Endothelial cell of umbilical vein (primary cell): ENCODE data around the gene DUSP8. TPM values are rescaled to one million over a fixed set of nuclear protein-coding genes. Genes with fewer than 3 reads are reported as not detected.

Experiments
- BruUV-seq: library from RNA; stranded (reverse); fragments of 400-500 nt; replicated peaks from 2 replicates; lab custom pipeline; 2021; lab: Mats Ljungman, UMichigan
- CTCF ChIA-PET: fragments of 300-600, 350-600 bp; sonication (Branson Sonifier 250); formaldehyde crosslinking; loops from one replicate; lab custom pipeline; 2021; ENCODE audit warnings: antibody characterized with exemption, inconsistent platforms; lab: Charles Lee
- POLR2A ChIA-PET: fragments of 300-600, 350-600 bp; sonication (Branson Sonifier 250); formaldehyde crosslinking; loops from one replicate; lab custom pipeline; 2021; ENCODE audit warnings: antibody characterized with exemption, inconsistent platforms; lab: Charles Lee
- DNase-seq: peaks from one replicate; pipeline ENCODE4 v3.0.0-alpha.2; 2011; ENCODE audit warnings: low read depth, low spot score
- FAIRE-seq: peaks from 2 replicates; lab custom pipeline; 2011; peaks lifted over from hg19 to GRCh38; lab: Jason Lieb, UNC
- H2AFZ ChIP-seq: 2 replicates; pipeline ENCODE4 v1.6.0; 2012; ENCODE audit warnings: low read depth, low read length, control low read depth, inconsistent platforms
- H3K27ac ChIP-seq: 2 replicates; pipeline ENCODE4 v1.5.1; 2011; ENCODE audit warnings: low read depth, mild to moderate bottlenecking, control low read depth, low read length, moderate library complexity; ENCODE audit not compliant: insufficient read depth
- H3K27me3 ChIP-seq, 2 experiments: 2 replicates each; pipeline versions ENCODE4 v1.6.0 to v1.6.1; 2011; ENCODE audit warnings: low read length in 2 of 2, mixed read lengths in 1 of 2; ENCODE audit not compliant: control insufficient read depth in 2 of 2, insufficient read depth in 2 of 2
- H3K36me3 ChIP-seq, 2 experiments: 2 replicates in 1 of 2; 3 replicates in 1 of 2; pipeline ENCODE4 v1.5.1; 2011; ENCODE audit warnings: low read length in 2 of 2, mild to moderate bottlenecking in 1 of 2, moderate library complexity in 1 of 2; ENCODE audit not compliant: control insufficient read depth in 2 of 2, insufficient read depth in 2 of 2; ENCODE audit errors: extremely low read depth in 1 of 2
- H3K4me1 ChIP-seq: 3 replicates; pipeline ENCODE4 v1.5.1; 2011; ENCODE audit warnings: mild to moderate bottlenecking, low read length; ENCODE audit not compliant: control insufficient read depth, insufficient read depth; ENCODE audit errors: extremely low read depth
- H3K4me2 ChIP-seq: 2 replicates; pipeline ENCODE4 v1.6.1; 2011; ENCODE audit warnings: low read length, control low read depth, mixed read lengths; ENCODE audit not compliant: insufficient read depth
- H3K4me3 ChIP-seq, 3 experiments: fragments of 200-600 bp in 1 of 3; sonication (generic), shearing (Covaris generic) in 1 of 3; replicated peaks in 1 of 3; 2 replicates each; pipeline ENCODE4 v1.5.1; 2011 to 2016; ENCODE audit warnings: control low read depth in 3 of 3, low read length in 3 of 3, mild to moderate bottlenecking in 2 of 3, inconsistent platforms in 1 of 3, low read depth in 1 of 3, moderate library complexity in 1 of 3; ENCODE audit not compliant: insufficient read depth in 1 of 3
- H3K79me2 ChIP-seq: 2 replicates; pipeline ENCODE4 v1.6.0; 2012; ENCODE audit warnings: low read length, inconsistent platforms; ENCODE audit not compliant: control insufficient read depth, insufficient read depth
- H3K9ac ChIP-seq: replicated peaks from 2 replicates; pipeline ENCODE3; 2011; ENCODE audit warnings: low read length, control low read depth; ENCODE audit not compliant: insufficient read depth; ENCODE audit errors: extremely low read depth
- H3K9me1 ChIP-seq: replicated peaks from 3 replicates; pipeline ENCODE4 v1.6.0; 2011; ENCODE audit warnings: mild to moderate bottlenecking, low read length; ENCODE audit not compliant: control insufficient read depth, insufficient read depth; ENCODE audit errors: extremely low read depth
- H3K9me3 ChIP-seq: replicated peaks from 2 replicates; pipeline ENCODE4 v1.5.1; 2012; ENCODE audit warnings: low read length, inconsistent platforms; ENCODE audit not compliant: control insufficient read depth, insufficient read depth
- H4K20me1 ChIP-seq: replicated peaks from 2 replicates; pipeline ENCODE3; 2011; ENCODE audit warnings: mild to moderate bottlenecking, low read length; ENCODE audit not compliant: control insufficient read depth, insufficient read depth; ENCODE audit errors: extremely low read depth
- EZH2 ChIP-seq: IDR thresholded peaks from 2 replicates; pipeline ENCODE4 v1.6.1; 2012; ENCODE audit warnings: borderline replicate concordance, low read depth, mild to moderate bottlenecking, moderate library complexity, low read length, inconsistent platforms; ENCODE audit not compliant: severe bottlenecking
- FOS ChIP-seq: IDR thresholded peaks from 2 replicates; pipeline ENCODE4 v1.6.1; 2011; ENCODE audit warnings: mild to moderate bottlenecking, low read length, moderate library complexity, borderline replicate concordance; ENCODE audit not compliant: insufficient read depth
- GATA2 ChIP-seq: IDR thresholded peaks from 2 replicates; pipeline ENCODE4 v1.7.0; 2011; ENCODE audit warnings: low read depth, mild to moderate bottlenecking, moderate library complexity, mixed read lengths, low read length; ENCODE audit not compliant: insufficient read length, insufficient read depth
- JUN ChIP-seq: IDR thresholded peaks from 2 replicates; pipeline ENCODE4 v1.6.1; 2011; ENCODE audit warnings: borderline replicate concordance, low read depth; ENCODE audit not compliant: insufficient read length, insufficient read depth
- MYC ChIP-seq: IDR thresholded peaks from one replicate; pipeline ENCODE4 v1.6.1; 2011; ENCODE audit warnings: mild to moderate bottlenecking, low read depth, low read length
- POLR2A ChIP-seq: IDR thresholded peaks from 2 replicates; pipeline ENCODE4 v1.6.1; 2012; ENCODE audit warnings: low read depth, mild to moderate bottlenecking, control low read depth, low read length
- POLR2AphosphoS5 ChIP-seq: IDR thresholded peaks from 2 replicates; pipeline ENCODE4 v1.6.1; 2012; ENCODE audit warnings: low read depth, mild to moderate bottlenecking, control low read depth, low read length, moderate library complexity; ENCODE audit not compliant: insufficient read depth
- dilution Hi-C: fragments of 300-500 bp; cut with MboI; formaldehyde crosslinking; loops from one replicate; pipeline ENCODE4 v1.15.0; 2019; ENCODE audit warnings: low sequenced_read_pairs; ENCODE audit not compliant: extremely low pct_ligation_motif_present
- intact Hi-C: fragments of 100-400 bp; cut with micrococcal nuclease; formaldehyde crosslinking; loops from one replicate; pipeline ENCODE4 v1.10.0; 2022
- polyA plus RNA-seq, 4 experiments: library from polyadenylated mRNA; depleted of rRNA in 3 of 4; stranded (reverse) in 3 of 4; unstranded in 1 of 4; fragments of >200 nt; gene quantifications; 2 replicates each; pipeline versions ENCODE4 v1.2.1 to v1.2.3, GENCODE V29; 2011 to 2012; ENCODE audit warnings: missing spikeins in 1 of 4
- total RNA-seq: library from RNA; stranded (reverse); gene quantifications from 2 replicates; pipeline ENCODE4 v1.2.3, GENCODE V29; 2021
- TF ChIP-seq, protein P1 (sequence below): IDR thresholded peaks from 2 replicates; pipeline ENCODE4 v1.6.1; 2011; ENCODE audit not compliant: insufficient read depth, insufficient read length
- TF ChIP-seq, protein P2 (sequence below), 2 donors: IDR thresholded peaks; 1 replicate in 1 of 2; 2 replicates in 1 of 2; pipeline ENCODE4 v1.5.1; 2011; ENCODE audit warnings: low read length in 2 of 2, mild to moderate bottlenecking in 2 of 2, moderate library complexity in 2 of 2, control low read depth in 1 of 2, inconsistent platforms in 1 of 2, low read depth in 1 of 2; ENCODE audit not compliant: insufficient read depth in 1 of 2; ENCODE audit errors: extremely low read depth in 1 of 2

DUSP8 gene
- total and polyA plus RNA-seq, 2 donors (not counting 3 experiments of a cell fraction or from before 2014, with no cell fraction given) = 4.6 to 5.9 TPM

DNA sequence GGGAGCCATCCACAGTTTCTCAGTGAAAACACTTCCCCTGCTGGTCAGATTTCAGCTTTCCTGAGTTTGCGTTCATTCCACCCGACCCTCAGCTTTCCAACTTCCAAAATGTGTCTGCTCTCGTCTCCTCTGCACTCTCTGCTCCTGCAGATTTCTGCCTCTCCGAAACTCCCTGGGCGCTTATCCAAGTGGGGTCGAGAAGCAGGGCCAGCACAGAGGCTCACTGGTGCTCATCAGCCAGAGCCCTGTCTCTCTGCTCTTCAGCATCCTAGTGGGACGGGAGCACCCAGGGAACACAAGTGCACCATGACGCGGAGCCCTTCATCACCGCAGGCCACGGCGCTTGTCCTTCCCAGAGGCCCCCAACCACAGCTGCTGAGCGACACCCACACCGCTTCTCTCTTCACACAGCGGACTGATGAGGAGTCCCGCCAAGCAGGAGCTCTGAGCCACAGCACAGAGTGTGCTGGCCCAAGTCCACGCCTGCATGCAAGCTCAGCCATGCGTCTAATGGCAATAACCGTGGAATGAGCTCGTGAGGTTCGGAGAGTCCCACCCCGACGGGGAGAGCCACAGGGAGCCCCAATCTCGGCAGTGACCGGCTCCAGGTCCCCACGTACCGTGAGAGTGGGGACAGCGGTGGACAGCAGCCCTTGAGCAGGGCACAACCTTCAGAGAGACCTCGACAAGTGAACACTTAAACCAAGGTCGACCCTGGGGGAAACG, 57.6 kb downstream of the DUSP8 start:
- no TSS peak for BruUV-seq
- Histone ChIP-seq H3K36me3 (no peaks in the 10 kb centered on the region), H3K9me3 (no peaks in the 10 kb centered on the region), H3K9ac (no peak overlapping the region), H3K9me1 (no peaks in the 10 kb centered on the region), H3K79me2 (peaks cover 15% of the 10 kb centered on the region), H3K4me1 (no peaks in the 10 kb centered on the region), H3K4me2 (no peak overlapping the region), H3K27ac (no peak overlapping the region), H3K4me3 (no peak overlapping the region), H3K27me3 (no peaks in the 10 kb centered on the region), H4K20me1 (peaks cover 3% of the 10 kb centered on the region), H2AFZ (no peak overlapping the region)
- intact Hi-C loops = loop anchor here (1.0 to 10.0 kb wide), 8 partner anchors 56 to 400 kb away; partner anchors contain the start of gene BRSK2
- no peak for TF ChIP-seq FOS
- TF ChIP-seq GATA2 = no peak
- TF ChIP-seq POLR2AphosphoS5 = no peak
- no peak for TF ChIP-seq JUN
- no peak for TF ChIP-seq EZH2
- TF ChIP-seq, protein P1, sequence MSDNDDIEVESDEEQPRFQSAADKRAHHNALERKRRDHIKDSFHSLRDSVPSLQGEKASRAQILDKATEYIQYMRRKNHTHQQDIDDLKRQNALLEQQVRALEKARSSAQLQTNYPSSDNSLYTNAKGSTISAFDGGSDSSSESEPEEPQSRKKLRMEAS = no peak
- TF ChIP-seq, protein P2, sequence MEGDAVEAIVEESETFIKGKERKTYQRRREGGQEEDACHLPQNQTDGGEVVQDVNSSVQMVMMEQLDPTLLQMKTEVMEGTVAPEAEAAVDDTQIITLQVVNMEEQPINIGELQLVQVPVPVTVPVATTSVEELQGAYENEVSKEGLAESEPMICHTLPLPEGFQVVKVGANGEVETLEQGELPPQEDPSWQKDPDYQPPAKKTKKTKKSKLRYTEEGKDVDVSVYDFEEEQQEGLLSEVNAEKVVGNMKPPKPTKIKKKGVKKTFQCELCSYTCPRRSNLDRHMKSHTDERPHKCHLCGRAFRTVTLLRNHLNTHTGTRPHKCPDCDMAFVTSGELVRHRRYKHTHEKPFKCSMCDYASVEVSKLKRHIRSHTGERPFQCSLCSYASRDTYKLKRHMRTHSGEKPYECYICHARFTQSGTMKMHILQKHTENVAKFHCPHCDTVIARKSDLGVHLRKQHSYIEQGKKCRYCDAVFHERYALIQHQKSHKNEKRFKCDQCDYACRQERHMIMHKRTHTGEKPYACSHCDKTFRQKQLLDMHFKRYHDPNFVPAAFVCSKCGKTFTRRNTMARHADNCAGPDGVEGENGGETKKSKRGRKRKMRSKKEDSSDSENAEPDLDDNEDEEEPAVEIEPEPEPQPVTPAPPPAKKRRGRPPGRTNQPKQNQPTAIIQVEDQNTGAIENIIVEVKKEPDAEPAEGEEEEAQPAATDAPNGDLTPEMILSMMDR (IDR thresholded peaks at IDR 0.05; ENCODE audit: extremely low read depth in 1 of 2, insufficient read depth in 1 of 2, low read depth in 1 of 2, low read length in 2 of 2) = no peak
- TF ChIP-seq POLR2A = no peak
- no peak for TF ChIP-seq MYC
- dilution Hi-C loops = no loop called here
- ChIA-PET CTCF (interaction anchor here (1.0 to 3.9 kb wide), 9 partner anchors 9 to 312 kb away, joined by 3 to 36 read pairs (median 4); partner anchors contain the start of gene TOLLIP), POLR2A (no interaction called here)
- FAIRE-seq = no peak
- no peak for DNase-seq
